Dermis microvascular lymphatic vessel endothelial cell (primary cell): Measurements from ENCODE around the gene MEGF11. TPM values are rescaled to one million over a fixed set of nuclear protein-coding genes. Genes with fewer than 3 reads are reported as not detected.
"Not testable (repeated sequence)": the region's sequence is repeated elsewhere in the genome, so short reads cannot be mapped to it uniquely, and the experiment has no call there.

Source experiments
- DNase-seq, 2 donors: peaks; one replicate each; pipeline versions ENCODE4 v3.0.0 to v3.0.0-alpha.2; 2010; ENCODE audit warnings: low read depth in 2 of 2
- total RNA-seq: library from RNA; depleted of rRNA; stranded (reverse); fragments of >200 nt; gene quantifications from 2 replicates; pipeline ENCODE4 v1.2.1, GENCODE V29; 2014

Gene MEGF11
- total RNA-seq, 1 donor from 2014 or later: not detected

GRCh38 chr15:65868546-65869125, 384.9 kb downstream of the MEGF11 start:
- DNase-seq: no peak

- DNase-seq: not testable (repeated sequence)
These were observed 385.6 kb downstream of the MEGF11 start for GRCh38 chr15:65867933-65868332.

- no peak for DNase-seq
These were observed 386.3 kb downstream of the MEGF11 start for GRCh38 chr15:65867244-65867643.

GRCh38 chr15:65863106-65863505, 390.4 kb downstream of the MEGF11 start:
- no peak for DNase-seq

GRCh38 chr15:65862682-65863081, 390.9 kb downstream of the MEGF11 start:
- peak in 1 of 2 donors; percentile 70 for DNase-seq

GRCh38 chr15:65857718-65858402, 395.7 kb downstream of the MEGF11 start:
- no peak for DNase-seq

GRCh38 chr15:65856821-65857455, 396.6 kb downstream of the MEGF11 start:
- DNase-seq: peak; percentile 38 to 68

- DNase-seq: no peak
These were observed 401.6 kb downstream of the MEGF11 start for GRCh38 chr15:65851981-65852380.

GRCh38 chr15:65847989-65848388, 405.6 kb downstream of the MEGF11 start:
- no peak for DNase-seq

GRCh38 chr15:65845826-65846519, 407.6 kb downstream of the MEGF11 start:
- DNase-seq: no peak

Other genes with a start within 250 kb of the MEGF11 start
- 17.5 and 20.9 TPM in 2 replicates for gene DIS3L, start 39.8 kb upstream of the MEGF11 start, total RNA-seq
- 3.7 and 7.1 TPM in 2 replicates for gene TIPIN, start 102.9 kb upstream of the MEGF11 start, total RNA-seq
- gene MAP2K1, start 133.2 kb upstream of the MEGF11 start, total RNA-seq: 29.8 and 33.3 TPM in 2 replicates
- gene SNAPC5, start 244.0 kb upstream of the MEGF11 start, total RNA-seq: 15.5 and 16.7 TPM in 2 replicates